Measurements from ENCODE around the gene C12orf56. TPM values are rescaled to one million over a fixed set of nuclear protein-coding genes. Genes with fewer than 3 reads are reported as not detected.

The C12orf56 gene
- total and polyA plus RNA-seq, 3 donors from 2014 or later: 4.2 to 21.8 (median 13.1) TPM

DNA sequence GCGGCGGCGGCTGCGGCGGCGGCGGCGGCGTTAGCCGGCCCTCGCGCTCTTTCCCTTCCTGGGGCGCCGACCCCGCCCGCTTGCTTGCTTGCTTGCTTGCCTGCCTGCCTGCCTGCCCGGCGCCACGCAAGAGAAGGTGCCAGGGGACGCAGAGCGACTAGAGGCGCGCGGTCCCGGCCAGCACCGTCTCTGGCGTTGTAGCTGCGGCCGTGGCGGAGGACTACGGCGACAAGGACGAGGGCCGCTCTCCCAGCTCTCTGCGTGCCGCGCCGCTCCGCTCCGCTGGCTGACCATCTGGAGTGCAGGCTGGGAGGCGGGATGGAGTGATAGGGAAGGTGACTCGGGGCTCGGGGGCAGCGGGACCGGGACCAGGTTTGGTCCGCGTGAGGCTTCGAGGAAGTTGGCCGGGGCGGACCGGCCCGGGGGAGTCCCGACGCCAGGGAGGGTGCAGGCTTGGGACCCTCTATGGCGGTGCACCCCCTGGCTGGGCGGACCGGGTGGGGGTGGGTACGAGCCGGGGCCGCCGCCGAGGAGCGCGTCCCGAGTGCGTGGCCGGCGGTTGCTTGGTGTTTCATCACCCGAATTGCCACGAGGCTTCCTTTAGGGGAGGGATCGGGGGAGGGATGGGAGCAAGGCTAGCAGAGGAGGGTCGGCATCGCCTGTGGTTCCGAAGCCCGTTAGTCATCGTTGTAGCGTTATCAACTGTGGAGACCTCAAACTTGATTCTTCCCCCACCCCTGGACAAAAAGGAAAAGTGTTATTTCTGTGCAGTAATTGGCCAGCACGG lies 14.1 kb upstream of the C12orf56 start:
- 0 to 1% methylated on average over 21 to 55 of the region's 78 CpGs for WGBS, 2 donors
- H3K4me1 ChIP-seq: peaks cover 5% of the 10 kb centered on the region
- TF ChIP-seq POLR2A (IDR thresholded peaks at IDR 0.05): no peak
- TF ChIP-seq, protein P1, sequence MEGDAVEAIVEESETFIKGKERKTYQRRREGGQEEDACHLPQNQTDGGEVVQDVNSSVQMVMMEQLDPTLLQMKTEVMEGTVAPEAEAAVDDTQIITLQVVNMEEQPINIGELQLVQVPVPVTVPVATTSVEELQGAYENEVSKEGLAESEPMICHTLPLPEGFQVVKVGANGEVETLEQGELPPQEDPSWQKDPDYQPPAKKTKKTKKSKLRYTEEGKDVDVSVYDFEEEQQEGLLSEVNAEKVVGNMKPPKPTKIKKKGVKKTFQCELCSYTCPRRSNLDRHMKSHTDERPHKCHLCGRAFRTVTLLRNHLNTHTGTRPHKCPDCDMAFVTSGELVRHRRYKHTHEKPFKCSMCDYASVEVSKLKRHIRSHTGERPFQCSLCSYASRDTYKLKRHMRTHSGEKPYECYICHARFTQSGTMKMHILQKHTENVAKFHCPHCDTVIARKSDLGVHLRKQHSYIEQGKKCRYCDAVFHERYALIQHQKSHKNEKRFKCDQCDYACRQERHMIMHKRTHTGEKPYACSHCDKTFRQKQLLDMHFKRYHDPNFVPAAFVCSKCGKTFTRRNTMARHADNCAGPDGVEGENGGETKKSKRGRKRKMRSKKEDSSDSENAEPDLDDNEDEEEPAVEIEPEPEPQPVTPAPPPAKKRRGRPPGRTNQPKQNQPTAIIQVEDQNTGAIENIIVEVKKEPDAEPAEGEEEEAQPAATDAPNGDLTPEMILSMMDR (IDR thresholded peaks at IDR 0.05): no peak
- no peaks in the 10 kb centered on the region for H3K27me3 ChIP-seq
- H3K9me3 ChIP-seq: no peaks in the 10 kb centered on the region
- no peaks in the 10 kb centered on the region for H3K36me3 ChIP-seq (ENCODE audit: low read depth, missing control alignments)
- H3K4me3 ChIP-seq: peak overlapping the region; percentile 69 to 99
- DNase-seq: peak; percentile 61
- H3K27ac ChIP-seq: peak overlapping the region; percentile 97 to 98
- intact Hi-C loops (cut with DNase I; ENCODE audit: low total_unique reads): no loop called here

DNA sequence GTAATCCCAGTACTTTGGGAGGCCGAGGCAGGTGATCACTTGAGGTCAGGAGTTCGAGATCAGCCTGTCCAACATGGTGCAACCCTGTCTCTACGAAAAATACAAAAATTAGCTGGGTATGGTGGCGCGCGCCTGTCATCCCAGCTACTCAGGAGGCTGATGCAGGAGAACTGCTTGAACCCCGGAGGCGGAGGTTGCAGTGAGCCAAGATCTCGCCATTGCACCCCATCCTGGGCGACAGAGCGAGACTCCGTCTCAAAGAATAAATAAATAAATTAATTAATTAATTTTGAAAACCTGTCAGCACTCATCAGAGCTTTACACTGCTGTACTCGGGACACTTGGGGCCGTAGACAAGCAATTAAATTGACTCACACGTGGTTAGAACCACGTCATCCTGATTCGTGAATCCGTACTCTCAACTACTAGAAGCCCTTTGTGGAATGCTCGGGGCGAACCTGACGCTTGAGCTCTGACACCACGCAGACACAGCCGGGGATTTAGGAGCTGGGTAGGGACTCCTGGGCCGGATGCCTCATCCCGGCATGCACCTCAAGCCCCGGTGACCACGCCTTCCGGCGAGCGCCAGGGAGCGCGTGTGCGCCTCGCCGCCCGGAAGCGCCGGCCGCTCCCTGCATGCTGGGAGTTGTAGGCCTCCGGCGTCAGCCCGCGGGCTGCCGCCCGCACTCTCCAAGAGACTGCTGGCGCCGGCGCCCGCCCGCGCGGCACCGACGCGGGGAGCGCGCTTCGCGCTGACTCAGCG lies 13.3 kb upstream of the C12orf56 start, which contains the start of gene XPOT:
Gene XPOT (plus strand): TSS at position 686 of the 763 bp plus-strand sequence. CDS start 5,644 bp downstream, outside the sequence.
- Histone ChIP-seq H3K36me3 (ENCODE audit: low read depth, missing control alignments) (no peaks in the 10 kb centered on the region), H3K4me3 (peak within 1 kb of the TSS; percentile 69 to 99), H3K4me1 (peaks cover 5% of the 10 kb centered on the region), H3K27me3 (no peaks in the 10 kb centered on the region), H3K27ac (peak within 1 kb of the TSS; percentile 97 to 98), H3K9me3 (no peaks in the 10 kb centered on the region)
- TF ChIP-seq, protein P1 (IDR thresholded peaks at IDR 0.05): no peak
- no peak for TF ChIP-seq POLR2A (IDR thresholded peaks at IDR 0.05)
- peak; percentile 94 for DNase-seq
- WGBS, 2 donors: 11 to 34% methylated on average over 17 to 52 of the region's 60 CpGs
- intact Hi-C loops (cut with DNase I; ENCODE audit: low total_unique reads): no loop called here

DNA sequence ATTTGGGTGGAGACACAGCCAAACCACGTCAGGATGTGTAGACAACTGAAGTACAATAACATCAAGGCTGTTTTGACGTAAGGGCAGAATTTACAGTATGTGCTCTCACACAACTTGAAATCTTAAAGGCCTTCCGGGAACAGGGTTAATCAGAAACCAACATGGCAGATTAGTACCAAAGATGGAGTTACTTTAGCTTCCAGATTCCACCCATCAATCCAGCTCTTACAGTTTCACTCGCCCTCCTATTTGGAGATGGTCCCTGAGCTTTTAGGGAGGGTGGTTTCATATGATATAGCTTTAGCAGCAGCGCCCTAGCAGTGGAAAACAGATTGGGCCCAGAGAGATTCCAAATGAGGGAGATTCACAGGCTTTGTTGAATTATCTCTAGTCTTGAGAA lies 11.6 kb upstream of the C12orf56 start:
- no peaks in the 10 kb centered on the region for H3K4me1 ChIP-seq
- H3K36me3 ChIP-seq (ENCODE audit: low read depth, missing control alignments): no peaks in the 10 kb centered on the region
- H3K4me3 ChIP-seq: no peak overlapping the region
- H3K27me3 ChIP-seq: no peaks in the 10 kb centered on the region
- no peaks in the 10 kb centered on the region for H3K9me3 ChIP-seq
- H3K27ac ChIP-seq: no peak overlapping the region
- intact Hi-C loops (cut with DNase I; ENCODE audit: low total_unique reads): no loop called here
- WGBS, 2 donors: 85 to 92% methylated on average over 5 of the region's 5 CpGs
- TF ChIP-seq POLR2A (IDR thresholded peaks at IDR 0.05): no peak
- TF ChIP-seq, protein P1 (IDR thresholded peaks at IDR 0.05): no peak
- no peak for DNase-seq

DNA sequence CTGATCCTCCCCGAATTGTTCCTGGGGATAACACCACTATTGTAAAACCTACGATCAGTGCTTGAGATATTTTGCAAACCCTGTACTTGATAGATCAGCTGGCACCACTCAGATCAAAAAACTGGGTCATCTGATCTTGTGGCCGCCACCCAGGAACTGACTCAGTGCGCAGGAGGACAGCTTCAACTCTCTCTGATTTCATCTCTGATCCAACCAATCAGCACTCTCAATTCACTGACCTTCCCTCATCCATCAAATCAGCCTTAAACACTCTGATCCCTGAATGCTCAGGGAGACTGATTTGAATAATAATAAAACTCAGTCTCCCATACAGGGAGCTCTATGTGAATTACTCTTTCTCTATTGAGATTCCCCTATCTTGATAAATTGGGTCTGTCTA lies 9.5 kb upstream of the C12orf56 start:
- no peak overlapping the region for H3K27ac ChIP-seq
- H3K36me3 ChIP-seq (ENCODE audit: low read depth, missing control alignments): no peaks in the 10 kb centered on the region
- no peak for TF ChIP-seq POLR2A (IDR thresholded peaks at IDR 0.05)
- TF ChIP-seq, protein P1 (IDR thresholded peaks at IDR 0.05): no peak
- no peaks in the 10 kb centered on the region for H3K9me3 ChIP-seq
- DNase-seq: peak; percentile 28
- no peak overlapping the region for H3K4me3 ChIP-seq
- WGBS, 2 donors: 51 to 63% methylated on average over 4 of the region's 4 CpGs
- intact Hi-C loops (cut with DNase I; ENCODE audit: low total_unique reads): no loop called here
- no peaks in the 10 kb centered on the region for H3K4me1 ChIP-seq
- no peaks in the 10 kb centered on the region for H3K27me3 ChIP-seq
